Prostate gland (tissue), 2 donors: ENCODE results near the gene FBXL19. TPM values are rescaled to one million over a fixed set of nuclear protein-coding genes. Genes with fewer than 3 reads are reported as not detected.

Experiments
- DNase-seq: peaks from one replicate; pipeline ENCODE4 v3.0.0-alpha.2; 2019; ENCODE audit warnings: low spot score
- H3K27ac ChIP-seq, 2 donors: fragments of 200-600 bp; sonication (generic); 2 replicates each; pipeline ENCODE4 v1.5.1; 2017 to 2019
- H3K27me3 ChIP-seq: fragments of 200-600 bp; sonication (generic); replicated peaks from 2 replicates; pipeline ENCODE4 v1.5.1; 2019; ENCODE audit not compliant: insufficient read depth
- H3K36me3 ChIP-seq, 2 donors: fragments of 200-600 bp; sonication (generic); 1 replicate in 1 of 2; 2 replicates in 1 of 2; pipeline versions ENCODE4 v1.5.1 to v1.8.1; 2017 to 2019
- H3K4me1 ChIP-seq: fragments of 200-600 bp; sonication (generic); replicated peaks from 2 replicates; pipeline ENCODE4 v1.5.1; 2019
- H3K4me3 ChIP-seq, 2 donors: fragments of 200-600 bp; sonication (generic); 2 replicates each; pipeline ENCODE4 v1.5.1; 2017 to 2019
- H3K9me3 ChIP-seq: fragments of 200-600 bp; sonication (generic); 2 replicates; pipeline ENCODE4 v1.5.1; 2017
- POLR2A ChIP-seq: fragments of 450-650 bp; IDR thresholded peaks from one replicate; pipeline ENCODE4 v1.6.1; 2016; ENCODE audit warnings: antibody characterized with exemption, mild to moderate bottlenecking
- POLR2AphosphoS5 ChIP-seq: sonication (generic); formaldehyde crosslinking; IDR thresholded peaks from one replicate; pipeline ENCODE4 v1.6.1; 2017; ENCODE audit warnings: antibody characterized with exemption
- WGBS: methylation state at CpG from one replicate; pipeline ENCODE4 v1.1.5; 2018; 5-methylcytosine and 5-hydroxymethylcytosine counted together
- intact Hi-C: fragments of 100-400 bp; cut with DNase I; formaldehyde crosslinking; loops from one replicate; pipeline ENCODE4 v1.14.2; 2022
- total RNA-seq, 2 donors: library from RNA; depleted of rRNA; stranded (reverse); fragments of >200 nt; gene quantifications; one replicate each; pipeline ENCODE4 v1.1.0, GENCODE V29; 2016
- TF ChIP-seq, protein P1 (sequence below), 4 experiments: fragments of 200-600 bp in 2 of 4; fragments of 450-650 bp in 2 of 4; sonication (generic) in 2 of 4; IDR thresholded peaks; 1 replicate in 3 of 4; 2 replicates in 1 of 4; pipeline ENCODE4 v1.5.1; 2016 to 2019; ENCODE audit warnings: antibody characterized with exemption in 4 of 4, mild to moderate bottlenecking in 2 of 4, moderate library complexity in 2 of 4

The FBXL19 gene
- total RNA-seq, 2 donors from 2014 or later = 23.5 to 125 TPM

DNA sequence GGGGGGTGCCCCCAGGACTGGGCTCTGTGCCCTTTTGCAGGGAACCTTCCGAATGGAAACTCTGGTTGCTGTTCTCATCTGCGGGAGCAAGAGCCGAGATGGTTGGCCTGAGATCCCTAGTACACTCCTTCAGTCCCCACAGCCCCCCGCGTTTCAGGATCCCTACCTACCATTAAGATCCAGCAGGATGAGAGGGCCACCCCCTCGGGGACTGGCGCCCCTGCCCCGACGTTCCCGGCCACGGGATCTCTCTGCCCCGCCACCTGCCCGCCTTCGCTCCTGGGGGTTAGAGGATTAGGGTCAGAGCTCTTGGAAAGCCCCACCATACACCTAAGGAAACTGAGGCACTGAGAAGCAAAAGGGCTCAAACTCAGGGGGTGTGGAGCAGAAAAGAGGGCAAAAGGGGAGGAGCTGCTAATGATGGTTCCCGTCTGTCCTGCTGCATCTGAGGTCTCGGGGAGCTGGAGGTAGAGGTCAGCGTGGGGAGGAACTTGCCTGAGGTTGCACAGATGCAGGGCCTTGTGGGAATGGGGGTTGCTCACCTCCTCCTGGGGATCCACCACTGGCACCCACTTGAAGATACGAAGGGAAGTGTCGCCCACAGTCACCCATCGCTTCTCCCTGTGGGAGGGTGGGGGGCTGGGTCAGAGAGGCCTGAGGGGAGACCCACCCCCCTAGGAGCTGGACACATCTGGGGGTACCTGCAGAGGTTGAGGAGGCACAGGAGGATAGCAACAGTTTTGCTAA is 30.5 kb upstream of the FBXL19 start:
- 58% methylated on average over 20 of the region's 20 CpGs for WGBS
- H3K9me3 ChIP-seq = no peaks in the 10 kb centered on the region
- intact Hi-C loops = no loop called here
- H3K36me3 ChIP-seq = no peaks in the 10 kb centered on the region
- peak overlapping the region; percentile 99 to 100 for H3K27ac ChIP-seq
- no peaks in the 10 kb centered on the region for H3K27me3 ChIP-seq
- H3K4me3 ChIP-seq = peak overlapping the region; percentile 73 to 84
- TF ChIP-seq POLR2A (no peak), POLR2AphosphoS5 (no peak)
- TF ChIP-seq, protein P1, sequence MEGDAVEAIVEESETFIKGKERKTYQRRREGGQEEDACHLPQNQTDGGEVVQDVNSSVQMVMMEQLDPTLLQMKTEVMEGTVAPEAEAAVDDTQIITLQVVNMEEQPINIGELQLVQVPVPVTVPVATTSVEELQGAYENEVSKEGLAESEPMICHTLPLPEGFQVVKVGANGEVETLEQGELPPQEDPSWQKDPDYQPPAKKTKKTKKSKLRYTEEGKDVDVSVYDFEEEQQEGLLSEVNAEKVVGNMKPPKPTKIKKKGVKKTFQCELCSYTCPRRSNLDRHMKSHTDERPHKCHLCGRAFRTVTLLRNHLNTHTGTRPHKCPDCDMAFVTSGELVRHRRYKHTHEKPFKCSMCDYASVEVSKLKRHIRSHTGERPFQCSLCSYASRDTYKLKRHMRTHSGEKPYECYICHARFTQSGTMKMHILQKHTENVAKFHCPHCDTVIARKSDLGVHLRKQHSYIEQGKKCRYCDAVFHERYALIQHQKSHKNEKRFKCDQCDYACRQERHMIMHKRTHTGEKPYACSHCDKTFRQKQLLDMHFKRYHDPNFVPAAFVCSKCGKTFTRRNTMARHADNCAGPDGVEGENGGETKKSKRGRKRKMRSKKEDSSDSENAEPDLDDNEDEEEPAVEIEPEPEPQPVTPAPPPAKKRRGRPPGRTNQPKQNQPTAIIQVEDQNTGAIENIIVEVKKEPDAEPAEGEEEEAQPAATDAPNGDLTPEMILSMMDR (IDR thresholded peaks at IDR 0.05) = no peak
- DNase-seq = no peak
- H3K4me1 ChIP-seq = peaks cover 15% of the 10 kb centered on the region

GRCh38 chr16:30893417-30893743 is 30.0 kb upstream of the FBXL19 start:
- Histone ChIP-seq H3K4me3 (peak overlapping the region; percentile 73 to 84), H3K36me3 (no peaks in the 10 kb centered on the region), H3K4me1 (peaks cover 15% of the 10 kb centered on the region), H3K9me3 (no peaks in the 10 kb centered on the region), H3K27ac (peak overlapping the region; percentile 99 to 100), H3K27me3 (no peaks in the 10 kb centered on the region)
- intact Hi-C loops = no loop called here
- TF ChIP-seq POLR2A (no peak), POLR2AphosphoS5 (no peak)
- TF ChIP-seq, protein P1 (IDR thresholded peaks at IDR 0.05) = no peak
- DNase-seq = no peak
- WGBS = 0% methylated on average over 11 of the region's 11 CpGs

- 1% methylated on average over 58 of the region's 97 CpGs for WGBS
- Histone ChIP-seq H3K9me3 (no peaks in the 10 kb centered on the region), H3K4me3 (peak within 1 kb of the TSS; percentile 73 to 84), H3K27ac (peak within 1 kb of the TSS; percentile 99 to 100), H3K4me1 (peaks cover 15% of the 10 kb centered on the region), H3K27me3 (no peaks in the 10 kb centered on the region), H3K36me3 (no peaks in the 10 kb centered on the region)
- DNase-seq = peak; percentile 89
- peak; percentile 22 for TF ChIP-seq POLR2AphosphoS5
- peak; percentile 36 for TF ChIP-seq POLR2A
- TF ChIP-seq, protein P1 (IDR thresholded peaks at IDR 0.05) = peak in 3 of 4 experiments; percentile 37 to 73 (median 64)
- intact Hi-C loops = no loop called here
Measured at GRCh38 chr16:30893744-30894539, 29.4 kb upstream of the FBXL19 start, which contains the start of gene BCL7C. Gene BCL7C (minus strand): TSS chr16:30894077. CDS start chr16:30893944, 133 bp downstream.

DNA sequence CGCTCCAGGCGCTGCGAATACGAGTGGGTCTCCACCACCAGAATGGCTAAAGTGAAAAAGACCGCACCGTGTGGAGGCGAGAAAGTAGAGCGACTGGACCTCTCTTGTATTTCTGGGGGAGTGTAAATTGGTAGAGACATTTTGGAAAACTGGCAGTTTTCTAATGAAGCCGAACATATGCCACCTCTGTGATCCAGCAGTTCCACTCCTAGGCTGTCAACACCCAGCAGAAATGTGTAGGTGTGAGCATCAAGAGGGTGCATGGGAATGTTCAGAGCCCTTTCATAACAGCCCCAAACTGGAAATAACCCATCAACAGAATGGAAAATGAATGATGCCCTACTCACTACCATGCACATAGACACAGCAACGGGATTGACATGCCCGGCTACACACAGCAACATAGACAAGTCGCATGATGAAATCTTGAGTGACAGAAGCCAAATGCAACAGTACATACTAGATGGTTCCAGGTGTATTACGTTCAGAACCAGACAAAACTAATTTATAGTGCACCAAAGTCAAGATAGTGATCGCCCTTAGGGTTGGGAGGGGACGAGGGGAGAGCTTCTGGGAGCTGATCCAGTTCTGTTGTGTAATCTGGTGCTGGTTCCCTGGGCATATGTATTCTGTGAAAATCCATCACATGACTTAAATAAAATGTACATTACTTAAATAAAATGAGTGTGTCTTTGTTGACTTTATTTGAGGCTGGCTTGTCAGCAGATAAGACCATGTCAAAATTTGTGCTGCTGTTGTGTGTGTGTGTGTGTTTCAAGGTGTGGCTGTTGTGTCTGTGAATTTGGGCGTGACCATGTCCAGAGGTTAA is 28.6 kb upstream of the FBXL19 start:
- intact Hi-C loops = no loop called here
- H3K4me1 ChIP-seq = peaks cover 15% of the 10 kb centered on the region
- no peaks in the 10 kb centered on the region for H3K9me3 ChIP-seq
- H3K4me3 ChIP-seq = peak overlapping the region; percentile 73 to 84
- peak; percentile 28 for DNase-seq
- no peaks in the 10 kb centered on the region for H3K36me3 ChIP-seq
- TF ChIP-seq, protein P1 (IDR thresholded peaks at IDR 0.05) = no peak
- peak; percentile 50 for TF ChIP-seq POLR2AphosphoS5
- H3K27ac ChIP-seq = peak overlapping the region; percentile 99 to 100
- 22% methylated on average over 16 of the region's 16 CpGs for WGBS
- no peaks in the 10 kb centered on the region for H3K27me3 ChIP-seq
